ENCODE data around the gene DCAF11.

DNA sequence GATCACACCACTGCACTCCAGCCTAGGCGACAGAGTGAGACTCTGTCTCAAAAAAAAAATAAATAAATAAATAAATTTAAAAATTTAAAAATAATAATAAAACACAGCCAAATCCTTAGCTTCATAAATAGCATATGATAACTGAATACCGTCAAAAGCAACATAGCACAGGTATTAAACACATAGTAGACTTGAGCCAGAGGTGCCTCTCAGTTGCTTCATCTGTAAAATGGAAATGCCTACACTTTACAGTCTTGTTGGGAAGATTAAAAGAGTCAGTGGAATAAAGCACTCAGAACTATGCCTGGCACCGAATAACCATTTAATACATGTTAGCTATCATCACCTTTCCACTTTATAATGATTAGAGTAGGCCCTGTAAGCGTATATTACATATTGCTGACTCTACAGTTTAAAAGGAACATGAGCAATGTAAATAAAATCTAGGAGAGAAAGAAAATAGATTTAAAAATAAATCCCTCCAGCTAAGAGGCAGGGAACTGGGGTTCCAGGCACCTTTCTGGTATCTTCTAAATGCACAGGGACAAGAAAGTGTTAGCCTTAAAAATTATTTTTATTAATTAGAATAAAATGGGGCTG is 7.8 kb upstream of the DCAF11 start:
- TF ChIP-seq POLR2AphosphoS5 (IDR thresholded peaks at IDR 0.05; ENCODE audit: low read depth, low read length) (no peak), POLR2A (IDR thresholded peaks at IDR 0.05; ENCODE audit: low read depth, low read length) (no peak)
